SKM-1 treated with dmso at 0.1 percent for 144 hours (cell line): ENCODE results near the gene DCST2.

Source experiments
- DNase-seq: peaks from one replicate; lab custom pipeline; 2025; ENCODE audit not compliant: unreplicated experiment; lab: John Stamatoyannopoulos, UW

The DCST2 gene

DNA sequence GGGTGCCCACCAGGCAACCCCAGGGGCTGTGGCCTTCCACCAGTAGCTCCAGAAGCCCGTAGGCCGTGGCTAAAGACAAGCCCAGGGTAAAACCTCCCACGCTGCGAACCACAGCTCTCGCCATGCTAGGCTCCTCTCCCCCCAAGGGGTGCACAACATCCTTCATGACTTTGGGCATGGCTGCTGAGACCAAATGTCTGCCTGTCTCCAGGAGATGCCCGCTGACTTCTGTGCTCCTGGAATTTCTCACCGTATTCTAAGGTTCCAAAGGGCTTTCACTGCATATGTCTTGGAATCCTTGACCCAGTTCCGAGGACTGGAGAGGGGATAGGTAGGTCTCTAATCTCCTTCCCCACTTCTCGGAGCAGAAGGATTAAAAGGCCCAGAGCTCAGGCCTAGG is at the start of gene DCST2, which contains the start of gene DCST1:
TSS of gene DCST2 (minus strand) at position 258 of the 400 bp plus-strand sequence. CDS start at position 178, 80 bp downstream.
TSS of gene DCST1 (plus strand) at position 301 of the 400 bp plus-strand sequence. CDS start 213 bp downstream, outside the sequence.
- DNase-seq = no peak

DNA sequence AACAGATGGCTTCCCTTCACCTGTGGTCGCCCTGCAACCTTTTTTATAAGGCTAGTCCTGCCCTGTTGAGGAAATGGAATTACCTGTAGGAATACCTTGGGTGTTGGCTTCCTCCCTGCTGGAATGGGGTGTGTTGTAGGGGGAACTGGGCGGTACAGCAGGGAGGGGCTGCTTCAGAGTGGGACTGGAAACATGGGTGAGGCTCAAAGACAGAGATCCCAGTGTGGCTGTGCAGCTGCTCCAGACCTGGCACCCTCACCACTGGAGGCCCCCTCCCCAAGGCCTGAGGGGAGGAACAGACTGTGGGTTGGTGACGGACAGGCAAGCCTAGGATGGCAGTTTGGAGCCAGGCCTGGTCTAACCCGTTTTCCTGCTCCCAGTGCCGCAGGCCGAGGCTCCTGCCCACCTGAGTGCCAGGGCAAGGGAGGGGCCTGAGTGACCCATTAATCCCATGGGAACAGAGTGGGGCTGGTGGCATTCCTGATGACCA is 49.5 kb upstream of the DCST2 start:
- no peak for DNase-seq

DNA sequence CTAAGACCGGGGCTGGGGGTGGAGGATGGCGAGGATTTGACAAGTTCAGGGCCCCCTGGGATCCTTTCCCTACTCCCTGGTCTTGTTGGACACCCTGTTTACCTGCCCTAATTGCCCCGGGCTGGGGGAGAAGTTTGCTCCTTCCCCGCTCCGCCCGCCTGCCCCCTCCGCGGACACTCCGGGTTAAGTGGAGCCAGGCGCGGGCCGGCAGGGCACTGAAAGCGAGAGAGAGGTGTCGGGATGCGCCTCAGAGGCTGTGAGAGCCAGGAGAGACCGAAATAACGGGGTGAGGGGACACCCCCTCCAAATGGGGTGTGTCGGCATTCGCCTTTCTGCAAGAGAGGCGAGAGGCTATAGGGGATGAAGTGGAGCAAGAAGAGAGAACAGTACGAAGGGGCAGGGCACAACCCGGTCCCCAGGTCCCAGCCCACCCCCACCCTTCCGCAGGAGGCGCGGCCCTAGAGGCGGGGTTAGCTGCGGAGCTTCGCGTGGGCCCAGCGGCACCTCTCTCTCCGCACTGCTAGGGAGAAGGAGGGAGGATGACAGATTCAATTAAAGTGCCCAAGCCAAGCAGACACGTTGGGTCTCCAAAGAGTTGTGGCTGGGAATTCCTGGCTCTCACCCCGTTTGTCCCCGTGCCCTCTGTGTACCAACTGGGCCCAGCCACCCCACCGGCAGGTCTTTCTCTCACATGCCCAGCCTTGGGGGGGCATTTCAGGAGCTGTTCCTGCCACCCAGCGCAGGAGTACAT is 48.9 kb upstream of the DCST2 start:
- DNase-seq = no peak

DNA sequence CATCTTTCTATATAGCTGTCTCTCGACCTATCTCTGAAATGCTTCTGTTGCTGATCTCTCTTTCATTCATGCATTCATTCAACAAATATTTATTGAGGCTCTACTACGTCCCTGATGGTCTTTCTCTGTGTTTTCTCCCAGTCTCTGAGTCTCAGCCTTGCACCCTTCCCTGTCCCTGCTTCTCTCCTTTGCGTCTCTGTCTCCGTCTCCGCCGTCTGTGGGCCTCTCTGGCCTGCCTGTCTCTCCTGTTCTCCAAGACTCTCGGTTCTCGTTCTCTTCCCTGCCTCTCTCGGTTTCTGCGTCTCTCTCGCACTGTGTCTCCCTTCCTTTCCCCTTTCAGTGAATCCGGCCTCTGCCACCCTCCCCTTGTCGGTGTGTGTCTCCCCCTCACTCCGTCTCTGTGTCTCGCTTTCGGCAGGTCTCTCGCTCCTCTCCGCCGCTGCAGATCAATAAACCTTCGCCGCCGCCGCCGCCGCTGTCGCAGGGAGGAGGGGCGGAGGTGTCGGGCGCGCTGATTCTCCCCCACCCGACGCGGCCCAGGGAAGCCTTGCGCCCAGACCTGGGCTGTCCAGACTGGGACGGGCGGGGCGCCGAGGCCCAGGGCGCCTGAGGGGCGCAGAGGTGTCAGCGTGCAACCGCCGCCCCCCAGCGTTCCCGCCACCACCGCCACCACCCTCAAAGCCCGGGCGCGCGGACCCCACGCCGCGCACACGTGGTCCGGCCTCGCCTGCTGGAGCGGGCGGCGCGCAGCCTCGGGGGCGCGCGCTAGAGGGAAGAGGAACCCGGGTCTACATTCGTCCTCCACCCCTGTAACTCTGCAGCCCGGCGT is 48.1 kb upstream of the DCST2 start:
- no peak for DNase-seq

- no peak for DNase-seq
Measured at GRCh38 chr1:155080312-155081228, 47.0 kb upstream of the DCST2 start.

- no peak for DNase-seq
Measured at GRCh38 chr1:155079487-155080311, 46.1 kb upstream of the DCST2 start.

DNA sequence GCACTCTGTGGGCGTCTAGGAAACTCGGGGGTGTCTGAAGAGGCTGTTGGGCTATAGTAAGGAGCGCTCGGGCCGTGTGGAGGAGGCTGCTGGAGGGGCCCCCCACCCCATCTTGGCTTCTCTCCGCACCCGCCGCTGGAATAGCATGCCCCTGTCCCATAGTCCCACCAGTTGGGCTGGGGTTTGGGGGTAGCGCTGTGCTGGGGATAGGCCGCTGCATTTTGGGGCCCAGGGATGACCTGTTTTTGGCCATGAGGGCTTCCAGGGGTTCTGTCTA is 45.6 kb upstream of the DCST2 start:
- no peak for DNase-seq

GRCh38 chr1:155078469-155079209 is 45.1 kb upstream of the DCST2 start, which contains the start of gene EFNA3:
EFNA3 (plus strand) TSS chr1:155078837; CDS start chr1:155078942, 105 bp downstream.
- peak; percentile 56 for DNase-seq

DNA sequence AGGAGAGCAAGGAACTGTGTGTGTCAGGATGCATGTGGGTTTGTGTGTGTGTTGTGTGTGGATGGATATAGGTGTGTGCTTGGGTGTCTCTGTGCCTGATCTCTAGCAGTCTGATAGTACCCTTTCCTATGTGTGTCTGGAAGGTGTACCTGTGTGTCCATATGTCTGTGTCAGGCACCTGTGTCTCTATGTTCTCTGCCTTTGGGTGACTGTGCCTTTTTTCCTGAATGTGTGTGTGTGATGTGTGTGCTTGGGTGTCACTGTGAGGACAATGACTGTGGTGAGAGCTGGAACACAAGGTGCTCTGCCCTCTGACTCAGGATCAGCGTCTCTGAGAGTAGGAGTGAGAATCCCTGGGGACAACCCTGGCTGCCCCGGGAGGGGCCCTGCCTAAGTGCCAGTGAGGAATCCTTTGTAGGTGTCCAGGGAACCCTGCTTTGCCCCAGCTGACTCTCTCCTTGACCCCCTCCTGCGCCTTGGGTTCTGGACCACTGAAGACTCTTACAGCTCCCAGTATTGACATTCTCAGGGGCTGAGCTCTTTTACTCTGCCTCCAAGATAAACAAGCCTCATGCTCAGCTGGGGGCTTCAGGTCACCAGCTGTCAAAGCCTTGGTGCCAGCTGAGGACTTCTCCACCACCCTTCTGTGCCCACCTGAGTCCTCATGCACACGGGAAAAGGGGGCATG is 44.3 kb upstream of the DCST2 start:
- no peak for DNase-seq

DNA sequence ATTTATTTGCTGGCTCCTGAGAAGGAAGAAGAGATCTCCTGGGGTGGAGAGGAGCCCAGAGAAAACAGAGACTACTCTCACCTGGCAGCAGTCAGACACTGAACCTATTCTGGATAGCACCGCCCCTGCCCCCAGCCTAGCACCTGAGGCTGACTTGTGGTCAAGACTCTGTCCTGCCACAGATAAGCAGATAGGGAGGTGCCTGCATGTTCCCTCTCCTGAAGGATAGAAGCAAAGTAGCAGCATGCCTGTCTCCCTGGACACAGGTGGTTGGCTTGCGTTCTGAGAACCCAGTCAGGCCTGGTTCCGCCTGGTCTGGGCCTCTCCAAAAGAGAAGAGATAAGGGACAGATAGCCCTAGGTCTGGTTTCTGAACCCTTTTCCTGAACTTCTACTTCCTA is 43.8 kb upstream of the DCST2 start:
- no peak for DNase-seq

DNA sequence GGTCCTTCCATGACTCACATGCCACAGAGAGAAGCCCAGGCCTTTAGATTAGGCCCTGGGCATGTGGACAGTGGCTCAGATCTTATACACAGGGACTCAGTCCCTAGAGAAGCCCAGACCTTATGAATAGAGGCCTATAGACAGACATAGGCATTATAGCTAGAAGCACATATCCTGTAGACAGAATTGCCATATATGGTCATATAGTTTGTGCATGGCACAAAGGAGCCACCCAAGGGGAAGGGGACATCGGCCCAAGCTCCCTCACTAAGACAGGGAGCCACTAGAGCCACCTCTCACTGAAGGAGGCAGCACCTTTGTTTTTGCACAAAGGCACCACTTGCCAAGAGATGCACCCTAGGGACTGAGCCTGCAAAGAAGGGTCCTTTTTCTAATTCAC is 42.8 kb upstream of the DCST2 start:
- DNase-seq = no peak

DNA sequence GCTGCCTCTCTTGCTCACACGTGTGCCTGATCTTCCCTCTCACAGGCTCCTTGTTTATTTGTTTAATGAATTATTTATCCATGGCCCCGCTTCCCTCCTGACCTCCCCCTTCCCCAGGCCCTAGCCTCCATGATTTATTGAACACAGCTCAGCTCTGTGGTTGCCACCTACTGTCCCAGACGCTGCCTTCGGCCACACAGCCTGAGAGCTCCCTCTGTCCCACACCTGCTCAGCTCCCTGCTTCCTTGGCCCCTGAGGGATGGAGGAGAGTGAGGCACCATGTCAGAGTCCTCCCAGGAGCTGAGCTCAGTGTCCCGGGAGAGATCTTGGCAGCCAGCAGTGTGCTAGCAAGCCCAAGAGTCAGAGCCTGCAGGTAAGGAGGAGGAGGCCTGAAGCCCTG is 42.0 kb upstream of the DCST2 start:
- DNase-seq = no peak

DNA sequence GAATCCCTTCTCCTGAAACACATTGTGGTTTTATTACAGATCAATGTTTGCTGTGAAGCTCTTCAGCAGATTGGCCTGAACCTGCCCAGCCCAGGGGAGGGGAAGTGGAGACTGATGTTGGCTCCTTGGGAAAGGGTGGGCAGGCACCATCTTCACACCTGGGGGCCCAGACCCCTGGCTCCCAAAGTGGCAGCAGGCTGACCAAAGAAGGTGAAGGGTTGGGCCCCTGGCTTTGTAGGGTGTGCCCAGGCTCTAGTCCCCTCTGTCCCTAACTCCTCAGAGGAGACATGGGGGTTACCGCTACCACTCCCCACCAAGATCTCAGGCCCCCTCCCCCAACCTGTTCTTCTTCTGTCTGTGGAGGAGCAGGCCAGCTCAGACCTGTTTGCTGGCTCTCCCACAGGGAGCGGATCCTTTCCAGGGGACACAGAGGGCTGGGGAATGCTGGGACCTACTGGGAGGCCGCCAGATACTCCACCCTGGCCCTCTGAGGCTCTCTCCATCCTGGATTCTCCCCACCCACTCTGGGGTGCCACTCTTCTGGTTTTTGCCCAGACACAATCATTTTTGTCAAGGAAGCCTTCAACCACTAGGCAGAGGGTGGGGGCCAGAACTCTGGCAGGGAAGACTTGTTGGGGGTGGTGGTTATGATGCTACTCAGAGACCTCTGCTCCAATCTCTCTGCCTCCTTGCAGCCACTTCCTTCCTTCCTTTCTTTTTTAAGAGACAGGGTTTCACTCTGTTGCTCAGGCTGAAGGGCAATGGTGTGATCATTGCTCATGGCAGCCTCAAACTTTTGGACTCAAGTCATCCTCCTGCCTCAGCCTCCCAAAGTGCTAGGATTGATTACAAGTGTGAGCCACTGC is 40.0 kb upstream of the DCST2 start:
- no peak for DNase-seq

GRCh38 chr1:155072531-155073289 is 39.1 kb upstream of the DCST2 start:
- DNase-seq = no peak

DNA sequence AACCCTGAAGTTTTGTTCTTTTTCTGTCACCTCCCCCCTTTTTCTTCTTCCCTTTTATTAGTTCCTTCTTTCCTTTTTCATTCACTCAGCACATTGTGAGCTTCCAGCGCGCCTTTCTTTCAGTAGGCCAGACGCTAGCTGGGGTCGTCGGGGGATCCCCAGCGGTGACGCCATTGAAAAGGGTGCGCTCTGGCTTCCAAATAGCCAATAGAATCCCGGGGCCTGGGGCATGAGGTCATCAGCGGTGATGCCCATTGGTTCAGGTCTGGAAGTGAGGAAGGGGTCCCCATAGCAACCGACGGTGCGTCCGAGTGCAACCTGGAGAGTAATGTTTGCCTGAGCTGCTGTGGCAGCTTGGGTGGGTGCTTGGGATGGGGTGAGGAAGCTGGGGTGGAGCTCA is 38.1 kb upstream of the DCST2 start:
- DNase-seq = no peak

DNA sequence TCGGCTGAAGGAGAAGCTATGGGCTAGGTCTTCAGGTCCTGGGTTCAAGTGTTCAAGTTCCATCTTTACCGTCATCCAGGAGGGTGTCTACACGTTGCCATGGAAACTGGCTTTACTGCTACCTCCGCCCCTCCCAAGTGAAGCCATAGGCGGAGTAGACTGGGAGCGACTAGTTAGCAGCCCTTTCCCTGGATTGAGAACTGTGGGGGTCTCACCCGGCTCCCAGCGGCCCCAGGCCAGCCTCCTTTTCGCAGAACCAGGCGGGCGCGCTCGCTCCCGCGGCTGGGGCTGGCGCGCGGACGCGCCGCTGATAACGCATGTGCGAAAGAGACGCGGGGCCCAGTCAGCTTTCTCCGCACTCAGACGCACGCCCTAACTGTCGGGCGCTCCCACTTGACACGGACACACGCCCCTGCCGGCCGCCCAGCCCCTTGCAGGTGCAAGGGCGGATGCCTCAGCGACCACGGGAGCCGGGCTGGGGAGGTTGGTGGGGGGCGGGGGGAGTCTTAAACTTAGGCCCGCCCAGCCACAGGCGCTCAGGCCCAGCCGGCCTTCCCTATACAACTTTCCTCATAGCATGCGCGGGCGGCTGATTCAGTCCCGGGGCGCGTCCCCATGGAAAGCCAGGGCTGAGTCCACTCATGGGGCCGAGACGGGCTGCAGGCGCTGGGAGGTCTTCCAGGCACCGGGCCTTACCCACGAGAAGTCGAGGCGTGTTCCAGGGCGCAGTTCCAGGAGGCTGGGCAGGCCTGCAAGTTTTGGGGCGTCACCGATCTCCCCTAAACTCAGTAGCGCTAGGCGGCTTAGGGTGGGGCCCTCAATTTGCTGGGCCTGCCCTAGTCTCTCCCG is 37.4 kb upstream of the DCST2 start:
- DNase-seq = peak; percentile 56
